Dermis lymphatic vessel endothelial cell (primary cell): ENCODE results near the gene RPL26. TPM values are rescaled to one million over a fixed set of nuclear protein-coding genes. Genes with fewer than 3 reads are reported as not detected.

Source experiments
- total RNA-seq: library from RNA; depleted of rRNA; stranded (reverse); fragments of >200 nt; gene quantifications from 2 replicates; pipeline ENCODE4 v1.2.1, GENCODE V29; 2014

Gene RPL26
- 3,416 and 4,163 TPM in 2 replicates for total RNA-seq

DNA sequence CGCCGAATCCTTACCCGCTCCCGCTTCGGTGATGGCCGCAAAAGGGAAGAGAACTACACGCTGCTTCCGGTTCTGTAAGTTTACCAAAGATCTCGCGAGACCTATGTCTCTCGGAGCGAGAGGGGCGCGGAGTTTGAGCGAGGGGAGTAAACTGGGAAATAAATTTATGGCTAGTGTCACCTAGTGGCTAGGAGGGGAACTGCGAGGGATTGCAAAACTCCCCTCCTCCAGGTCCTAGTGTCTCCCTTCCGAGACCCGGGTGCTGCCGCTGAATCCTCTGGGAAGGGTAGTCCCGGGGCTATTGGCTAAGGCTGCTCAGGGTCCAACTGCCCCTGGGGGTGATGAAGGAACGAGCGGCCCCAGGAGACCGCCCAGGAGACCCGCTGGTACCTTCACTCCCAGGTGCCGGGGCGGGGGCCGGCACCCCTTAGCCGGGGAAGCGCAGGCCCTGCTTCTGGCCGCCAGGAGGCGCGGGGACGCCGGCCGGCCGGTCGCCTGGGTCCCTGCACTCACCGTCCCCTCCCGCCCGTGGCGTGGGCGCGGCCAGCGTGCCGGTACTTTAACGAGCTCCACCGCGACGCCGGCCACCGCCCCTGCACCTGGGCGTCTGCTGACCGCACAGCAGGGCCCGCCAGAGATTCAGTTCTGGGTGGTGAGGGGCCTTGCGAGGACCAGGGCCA is at the start of gene RPL26:
Gene RPL26, minus strand, starts transcription at position 51 of the 680 bp plus-strand sequence. CDS start 883 bp downstream, outside the sequence.

DNA sequence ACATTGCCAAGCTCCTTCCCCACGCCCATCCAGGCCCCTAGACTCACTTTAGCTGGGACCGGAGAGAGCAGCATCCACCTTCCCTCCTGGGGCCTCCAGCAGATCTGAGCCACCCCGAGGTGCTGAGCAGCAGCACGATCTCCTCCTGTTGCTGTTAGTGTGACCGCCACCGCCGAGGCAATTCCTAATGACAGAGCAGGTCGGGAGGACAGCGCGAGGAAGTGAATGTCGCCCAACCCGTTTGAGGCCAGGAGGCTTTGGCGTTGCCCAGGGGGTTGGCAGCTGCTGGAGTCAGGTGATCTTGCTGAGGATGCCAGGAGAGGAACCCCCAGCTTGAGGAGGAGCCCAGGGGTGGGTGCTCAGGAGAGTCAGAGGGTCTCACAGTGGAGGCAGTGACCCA is 14.6 kb upstream of the RPL26 start, which contains the start of gene RNF222:
Gene RNF222, minus strand, starts transcription at position 192 of the 400 bp plus-strand sequence. CDS start 4,366 bp downstream, outside the sequence.

DNA sequence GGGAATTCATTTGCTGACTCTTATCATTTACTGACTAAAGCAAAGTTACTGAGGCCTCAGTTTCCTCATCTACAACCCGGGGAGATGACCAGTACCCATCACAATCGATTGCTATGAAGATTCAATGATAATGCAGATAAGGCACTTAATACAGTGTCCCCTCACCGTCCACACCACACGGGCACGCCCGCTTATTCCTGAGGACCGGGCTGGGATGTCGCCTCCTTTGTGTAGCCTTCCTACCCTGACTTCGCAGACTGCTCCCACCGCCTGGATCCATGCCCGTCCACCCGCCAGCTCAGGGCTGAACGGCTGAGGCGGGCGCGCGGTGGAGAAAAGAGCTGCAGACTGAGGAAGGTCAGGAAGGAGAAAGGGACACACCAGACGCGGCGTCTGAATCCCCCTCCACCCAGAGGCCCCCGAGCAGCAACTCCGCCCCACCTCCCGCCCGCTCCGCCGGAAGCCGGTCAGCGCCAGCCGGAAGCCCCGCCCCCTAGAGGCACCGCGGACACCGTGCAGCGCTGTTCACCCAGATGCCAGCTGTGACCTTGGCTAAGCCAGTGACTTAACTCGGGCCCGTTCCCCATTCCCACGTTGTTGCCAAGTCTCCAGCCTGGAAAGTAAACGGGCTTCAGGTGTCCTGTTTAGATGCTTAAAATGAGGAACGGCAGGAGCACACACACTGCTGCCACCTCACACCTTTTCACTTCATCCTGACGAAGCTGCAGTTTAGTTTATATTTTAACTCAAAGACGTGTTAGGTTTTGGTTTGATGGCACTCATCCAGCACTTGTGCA is 6.5 kb downstream of the RPL26 start, which contains the start of gene KRABD2:
Gene KRABD2, minus strand, starts transcription at position 434 of the 797 bp plus-strand sequence.

DNA sequence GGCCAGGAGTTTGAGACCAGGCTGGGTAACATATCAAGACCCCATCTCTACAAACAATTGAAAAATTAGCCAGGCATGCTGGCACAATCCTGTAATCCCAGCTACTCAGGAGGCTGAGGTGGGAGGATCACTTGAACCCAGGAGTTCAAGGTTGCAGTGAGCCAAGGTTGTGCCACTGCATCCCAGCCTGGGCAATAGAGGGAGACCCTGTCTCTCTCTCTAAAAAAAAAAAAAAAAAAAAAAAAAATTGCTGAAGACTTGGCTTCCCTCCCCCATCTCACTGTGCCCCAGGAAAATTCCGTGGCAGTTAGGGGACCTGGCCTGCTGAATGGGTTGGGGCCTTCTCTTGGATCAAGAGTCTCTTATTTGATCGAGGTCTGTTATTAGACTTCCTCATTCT is 43.5 kb downstream of the RPL26 start, which contains the start of gene ODF4:
Gene ODF4, plus strand, starts transcription at position 301 of the 400 bp plus-strand sequence. CDS start 212 bp downstream, outside the sequence.

Other genes starting within 250 kb of the RPL26 start
- 9.3 and 13.9 TPM in 2 replicates for gene PER1, start 230.8 kb downstream of the RPL26 start, total RNA-seq
- 4.0 and 4.2 TPM in 2 replicates for gene VAMP2, start 220.2 kb downstream of the RPL26 start, total RNA-seq
- gene TMEM107, start 206.8 kb downstream of the RPL26 start, total RNA-seq, result 28.2 and 45.3 TPM in 2 replicates
- gene BORCS6, start 193.0 kb downstream of the RPL26 start, total RNA-seq, result 8.5 and 10.7 TPM in 2 replicates
- 5.9 and 6.2 TPM in 2 replicates for gene AURKB, start 172.6 kb downstream of the RPL26 start, total RNA-seq
- gene CTC1, start 135.1 kb downstream of the RPL26 start, total RNA-seq, result 5.1 and 6.8 TPM in 2 replicates
- gene PFAS, start 133.9 kb downstream of the RPL26 start, total RNA-seq, result 11.5 and 17.3 TPM in 2 replicates
- gene RANGRF, start 94.5 kb downstream of the RPL26 start, total RNA-seq, result 8.8 and 12.8 TPM in 2 replicates
- 0.34 and 0.87 TPM in 2 replicates for gene SLC25A35, start 87.8 kb downstream of the RPL26 start, total RNA-seq
- gene ARHGEF15, start 73.0 kb downstream of the RPL26 start, total RNA-seq, result 7.3 and 8.3 TPM in 2 replicates
- gene ODF4, start 43.4 kb downstream of the RPL26 start, total RNA-seq, result not detected in 2 replicates
- not detected in 2 replicates for gene RNF222, start 14.6 kb upstream of the RPL26 start, total RNA-seq
- gene NDEL1, start 52.7 kb upstream of the RPL26 start, total RNA-seq, result 33.3 and 37.3 TPM in 2 replicates
- 318 and 337 TPM in 2 replicates for gene MYH10, start 247.5 kb upstream of the RPL26 start, total RNA-seq